Osteocyte (in vitro differentiated cells): ENCODE measurements around the gene SNRPD2. TPM values are rescaled to one million over a fixed set of nuclear protein-coding genes. Genes with fewer than 3 reads are reported as not detected.

Experiments
- DNase-seq: peaks from one replicate; pipeline ENCODE4 v3.0.0; 2021; ENCODE audit warnings: mixed read lengths; ENCODE audit not compliant: unreplicated experiment; ENCODE audit errors: extremely low spot score
- H3K27ac Mint-ChIP-seq: one replicate; pipeline ENCODE4 v1.8.0; 2021; ENCODE audit warnings: mild to moderate bottlenecking, mixed read lengths; ENCODE audit not compliant: unreplicated experiment
- H3K27me3 Mint-ChIP-seq: one replicate; pipeline ENCODE4 v1.8.0; 2021; ENCODE audit warnings: mixed read lengths; ENCODE audit not compliant: unreplicated experiment
- H3K36me3 Mint-ChIP-seq: one replicate; pipeline ENCODE4 v1.8.0; 2021; ENCODE audit warnings: mixed read lengths; ENCODE audit not compliant: unreplicated experiment
- H3K4me1 Mint-ChIP-seq: one replicate; pipeline ENCODE4 v1.8.0; 2021; ENCODE audit warnings: mixed read lengths; ENCODE audit not compliant: unreplicated experiment
- H3K4me3 Mint-ChIP-seq: one replicate; pipeline ENCODE4 v1.8.0; 2021; ENCODE audit warnings: mild to moderate bottlenecking, moderate library complexity, mixed read lengths; ENCODE audit not compliant: unreplicated experiment
- H3K9me3 Mint-ChIP-seq: one replicate; pipeline ENCODE4 v1.8.0; 2021; ENCODE audit warnings: mixed read lengths; ENCODE audit not compliant: unreplicated experiment
- CTCF ChIP-seq: fragments of 200-600 bp; sonication (generic); IDR thresholded peaks from 2 replicates; pipeline ENCODE4 v1.5.0; 2021; ENCODE audit warnings: antibody characterized with exemption, mild to moderate bottlenecking, moderate library complexity
- microRNA-seq: library from miRNA; unstranded; fragments of <30 nt; microRNA quantifications from one replicate; pipeline ENCODE4 v1.1.0, GENCODE V29; 2020; ENCODE audit not compliant: unreplicated experiment
- total RNA-seq: library from RNA; stranded (reverse); gene quantifications from 2 replicates; pipeline ENCODE4 v1.2.1, GENCODE V29; 2021

SNRPD2 gene
- total RNA-seq, 1 donor from 2014 or later: 366 TPM

- H3K27me3 Mint-ChIP-seq: no peaks in the 10 kb centered on the region
- peak overlapping the region; percentile 91 for H3K4me3 Mint-ChIP-seq
- peak overlapping the region; percentile 86 for H3K27ac Mint-ChIP-seq
Measured at GRCh38 chr19:45637890-45638667, 53.7 kb downstream of the SNRPD2 start.

More at GRCh38 chr19:45637890-45638667, 53.7 kb downstream of the SNRPD2 start:
- Mint-ChIP-seq H3K36me3 (no peaks in the 10 kb centered on the region), H3K9me3 (no peaks in the 10 kb centered on the region), H3K4me1 (peaks cover 30% of the 10 kb centered on the region)
- TF ChIP-seq CTCF: no peak
- DNase-seq: no peak

Small RNAs within 50 kb of the gene (microRNA-seq; reads per million reads assigned to microRNA genes)
- gene MIR330: 164 reads per million, percentile 58 among the genes with 10 or more reads in this experiment
- not detected for gene MIR642A
- gene MIR642B: not detected

Other genes with a start within 250 kb of the SNRPD2 start
- 93.8 and 176 TPM in 2 replicates for gene FOSB, start 224.0 kb downstream of the SNRPD2 start, total RNA-seq
- gene RTN2, start 194.9 kb downstream of the SNRPD2 start, total RNA-seq: 15.6 and 15.8 TPM in 2 replicates
- 0.29 and 0.62 TPM in 2 replicates for gene PPM1N, start 193.5 kb downstream of the SNRPD2 start, total RNA-seq
- 61.9 and 68.9 TPM in 2 replicates for gene VASP, start 184.5 kb downstream of the SNRPD2 start, total RNA-seq
- gene OPA3, start 107.2 kb downstream of the SNRPD2 start, total RNA-seq: 16.8 and 18.0 TPM in 2 replicates
- not detected in 2 replicates for gene GPR4, start 89.7 kb downstream of the SNRPD2 start, total RNA-seq
- gene EML2, start 52.6 kb downstream of the SNRPD2 start, total RNA-seq: 27.1 and 28.6 TPM in 2 replicates
- gene GIPR, start 23.7 kb downstream of the SNRPD2 start, total RNA-seq: 0.81 and 1.3 TPM in 2 replicates
- 14.0 TPM in 2 replicates for gene QPCTL, start 713 bp upstream of the SNRPD2 start, total RNA-seq
- 16.0 and 18.3 TPM in 2 replicates for gene FBXO46, start 38.9 kb upstream of the SNRPD2 start, total RNA-seq
- gene MEIOSIN, start 41.5 kb upstream of the SNRPD2 start, total RNA-seq: not detected in 2 replicates
- 34.2 and 35.4 TPM in 2 replicates for gene SIX5, start 77.3 kb upstream of the SNRPD2 start, total RNA-seq
- 76.6 and 86.9 TPM in 2 replicates for gene DMPK, start 90.5 kb upstream of the SNRPD2 start, total RNA-seq
- 79.2 and 91.0 TPM in 2 replicates for gene DMWD, start 100.9 kb upstream of the SNRPD2 start, total RNA-seq
- gene RSPH6A, start 123.4 kb upstream of the SNRPD2 start, total RNA-seq: 0.30 and 0.42 TPM in 2 replicates
- gene SYMPK, start 171.2 kb upstream of the SNRPD2 start, total RNA-seq: 67.2 and 72.1 TPM in 2 replicates
- not detected in 2 replicates for gene FOXA3, start 172.4 kb upstream of the SNRPD2 start, total RNA-seq
- 29.4 and 30.9 TPM in 2 replicates for gene IRF2BP1, start 194.2 kb upstream of the SNRPD2 start, total RNA-seq
- 9.9 and 10.4 TPM in 2 replicates for gene MYPOP, start 210.7 kb upstream of the SNRPD2 start, total RNA-seq
- gene NANOS2, start 222.8 kb upstream of the SNRPD2 start, total RNA-seq: not detected in 2 replicates